Adrenal gland (tissue), 5 donors: ENCODE results near the gene C18orf54.

ENCODE experiments used
- CTCF ChIP-seq, 6 experiments: fragments of 450-650 bp in 4 of 6; fragments of 200-600 bp in 2 of 6; sonication (generic) in 1 of 6; IDR thresholded peaks; 1 replicate in 5 of 6; 2 replicates in 1 of 6; pipeline versions ENCODE4 v1.5.1 to v1.8.0; 2016 to 2021; ENCODE audit warnings: antibody characterized with exemption in 6 of 6, mild to moderate bottlenecking in 2 of 6, moderate library complexity in 1 of 6
- POLR2A ChIP-seq, 2 donors: fragments of 450-650 bp; IDR thresholded peaks; one replicate each; pipeline ENCODE4 v1.6.1; 2017; ENCODE audit warnings: antibody characterized with exemption in 2 of 2, mild to moderate bottlenecking in 2 of 2, moderate library complexity in 1 of 2
- donor health status: DM: no; HTN: no; CAD: no.

- TF ChIP-seq CTCF (IDR thresholded peaks at IDR 0.05) = no peak
- no peak for TF ChIP-seq POLR2A (IDR thresholded peaks at IDR 0.05)
Measured at GRCh38 chr18:54388203-54389142, 30.8 kb downstream of the C18orf54 start.
